ENCODE measurements around the gene STRA6.

Gene STRA6

GRCh38 chr15:74156678-74157411 is 45.7 kb downstream of the STRA6 start:
- H3K9me2 ChIP-seq (replicated peaks; ENCODE audit: low read depth, low read length) = no peaks in the 10 kb centered on the region
- no peak overlapping the region for H3K4me3 ChIP-seq (ENCODE audit: low read length, poor library complexity, severe bottlenecking)
- no peaks in the 10 kb centered on the region for H3K27me3 ChIP-seq (ENCODE audit: insufficient read depth, low read length, poor library complexity, severe bottlenecking)
- H3K4me1 ChIP-seq (ENCODE audit: insufficient read depth, low read length, poor library complexity, severe bottlenecking) = peaks cover 41% of the 10 kb centered on the region
- H3K9me3 ChIP-seq (ENCODE audit: insufficient read depth, low read depth, low read length) = no peaks in the 10 kb centered on the region
- H3F3A ChIP-seq (ENCODE audit: low read depth) = no peaks in the 10 kb centered on the region
- TF ChIP-seq, protein P1, sequence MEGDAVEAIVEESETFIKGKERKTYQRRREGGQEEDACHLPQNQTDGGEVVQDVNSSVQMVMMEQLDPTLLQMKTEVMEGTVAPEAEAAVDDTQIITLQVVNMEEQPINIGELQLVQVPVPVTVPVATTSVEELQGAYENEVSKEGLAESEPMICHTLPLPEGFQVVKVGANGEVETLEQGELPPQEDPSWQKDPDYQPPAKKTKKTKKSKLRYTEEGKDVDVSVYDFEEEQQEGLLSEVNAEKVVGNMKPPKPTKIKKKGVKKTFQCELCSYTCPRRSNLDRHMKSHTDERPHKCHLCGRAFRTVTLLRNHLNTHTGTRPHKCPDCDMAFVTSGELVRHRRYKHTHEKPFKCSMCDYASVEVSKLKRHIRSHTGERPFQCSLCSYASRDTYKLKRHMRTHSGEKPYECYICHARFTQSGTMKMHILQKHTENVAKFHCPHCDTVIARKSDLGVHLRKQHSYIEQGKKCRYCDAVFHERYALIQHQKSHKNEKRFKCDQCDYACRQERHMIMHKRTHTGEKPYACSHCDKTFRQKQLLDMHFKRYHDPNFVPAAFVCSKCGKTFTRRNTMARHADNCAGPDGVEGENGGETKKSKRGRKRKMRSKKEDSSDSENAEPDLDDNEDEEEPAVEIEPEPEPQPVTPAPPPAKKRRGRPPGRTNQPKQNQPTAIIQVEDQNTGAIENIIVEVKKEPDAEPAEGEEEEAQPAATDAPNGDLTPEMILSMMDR (conservative IDR thresholded peaks at IDR 0.05; ENCODE audit: low read length) = no peak
- TF ChIP-seq EZH2phosphoT487 (IDR thresholded peaks at IDR 0.05; ENCODE audit: borderline replicate concordance) = no peak
- no peaks in the 10 kb centered on the region for H3K36me3 ChIP-seq (ENCODE audit: insufficient read depth, low read length)
- H3K4me2 ChIP-seq (ENCODE audit: low read depth, low read length, poor library complexity, severe bottlenecking) = peak overlapping the region; percentile 29
- H3K79me2 ChIP-seq (ENCODE audit: insufficient read depth, low read length) = no peaks in the 10 kb centered on the region
- peak overlapping the region; percentile 20 for H3K9ac ChIP-seq (ENCODE audit: low read depth, low read length, poor library complexity, severe bottlenecking)
- H2AFZ ChIP-seq (ENCODE audit: low read length) = peak overlapping the region; percentile 68
- H4K20me1 ChIP-seq (ENCODE audit: insufficient read depth, low read length, poor library complexity, severe bottlenecking) = no peaks in the 10 kb centered on the region

GRCh38 chr15:74155766-74156417 is 46.7 kb downstream of the STRA6 start:
- Histone ChIP-seq H2AFZ (ENCODE audit: low read length) (no peak overlapping the region), H3F3A (ENCODE audit: low read depth) (no peaks in the 10 kb centered on the region), H3K4me3 (ENCODE audit: low read length, poor library complexity, severe bottlenecking) (no peak overlapping the region), H3K79me2 (ENCODE audit: insufficient read depth, low read length) (no peaks in the 10 kb centered on the region), H4K20me1 (ENCODE audit: insufficient read depth, low read length, poor library complexity, severe bottlenecking) (no peaks in the 10 kb centered on the region), H3K4me1 (ENCODE audit: insufficient read depth, low read length, poor library complexity, severe bottlenecking) (peaks cover 41% of the 10 kb centered on the region), H3K36me3 (ENCODE audit: insufficient read depth, low read length) (no peaks in the 10 kb centered on the region), H3K27me3 (ENCODE audit: insufficient read depth, low read length, poor library complexity, severe bottlenecking) (no peaks in the 10 kb centered on the region), H3K4me2 (ENCODE audit: low read depth, low read length, poor library complexity, severe bottlenecking) (no peak overlapping the region), H3K9me2 (replicated peaks; ENCODE audit: low read depth, low read length) (no peaks in the 10 kb centered on the region), H3K9me3 (ENCODE audit: insufficient read depth, low read depth, low read length) (no peaks in the 10 kb centered on the region), H3K9ac (ENCODE audit: low read depth, low read length, poor library complexity, severe bottlenecking) (peak overlapping the region; percentile 20)
- TF ChIP-seq, protein P1 (conservative IDR thresholded peaks at IDR 0.05; ENCODE audit: low read length) = no peak
- TF ChIP-seq EZH2phosphoT487 (IDR thresholded peaks at IDR 0.05; ENCODE audit: borderline replicate concordance) = no peak

DNA sequence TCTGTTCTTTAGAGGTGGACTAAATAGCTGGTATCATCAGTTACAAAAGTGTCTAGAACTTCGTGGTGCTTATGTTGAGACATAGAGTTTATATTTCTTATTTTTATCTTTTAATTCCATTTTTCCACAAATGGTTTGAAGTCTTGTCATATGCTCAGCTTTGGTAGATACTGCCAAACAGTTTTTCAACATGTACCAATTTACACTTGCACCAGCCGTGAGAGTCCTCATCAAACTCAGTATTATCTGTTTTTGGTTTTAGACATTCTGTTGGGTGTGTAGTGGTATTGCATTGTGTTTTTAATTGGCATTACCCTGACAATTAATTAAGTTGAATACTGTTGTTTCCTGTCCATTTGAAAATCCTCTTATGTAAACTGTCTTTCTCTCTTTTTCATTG is 55.5 kb downstream of the STRA6 start:
- Histone ChIP-seq H3K79me2 (ENCODE audit: insufficient read depth, low read length) (no peaks in the 10 kb centered on the region), H3K4me3 (ENCODE audit: low read length, poor library complexity, severe bottlenecking) (no peak overlapping the region), H3K9me2 (replicated peaks; ENCODE audit: low read depth, low read length) (no peaks in the 10 kb centered on the region), H3K9me3 (ENCODE audit: insufficient read depth, low read depth, low read length) (no peaks in the 10 kb centered on the region), H3K9ac (ENCODE audit: low read depth, low read length, poor library complexity, severe bottlenecking) (no peak overlapping the region), H3K4me1 (ENCODE audit: insufficient read depth, low read length, poor library complexity, severe bottlenecking) (peaks cover 4% of the 10 kb centered on the region), H4K20me1 (ENCODE audit: insufficient read depth, low read length, poor library complexity, severe bottlenecking) (no peaks in the 10 kb centered on the region), H3F3A (ENCODE audit: low read depth) (no peaks in the 10 kb centered on the region), H3K4me2 (ENCODE audit: low read depth, low read length, poor library complexity, severe bottlenecking) (no peak overlapping the region), H3K36me3 (ENCODE audit: insufficient read depth, low read length) (no peaks in the 10 kb centered on the region), H2AFZ (ENCODE audit: low read length) (no peak overlapping the region), H3K27me3 (ENCODE audit: insufficient read depth, low read length, poor library complexity, severe bottlenecking) (no peaks in the 10 kb centered on the region)
- TF ChIP-seq EZH2phosphoT487 (IDR thresholded peaks at IDR 0.05; ENCODE audit: borderline replicate concordance) = no peak
